OCI-LY7 (cell line): ENCODE results near the gene TBC1D24. TPM values are rescaled to one million over a fixed set of nuclear protein-coding genes. Genes with fewer than 3 reads are reported as not detected.

ENCODE experiments used
- BruUV-seq: library from RNA; stranded (reverse); fragments of 400-500 nt; replicated peaks from 2 replicates; lab custom pipeline; 2021; lab: Mats Ljungman, UMichigan
- CTCF ChIA-PET: fragments of 300-600 bp; sonication (Branson Sonifier 250); formaldehyde crosslinking; loops from one replicate; lab custom pipeline; 2022; ENCODE audit warnings: antibody characterized with exemption; ENCODE audit not compliant: unreplicated experiment; lab: Charles Lee
- POLR2A ChIA-PET: fragments of 300-600 bp; sonication (Branson Sonifier 250); formaldehyde crosslinking; loops from one replicate; lab custom pipeline; 2022; ENCODE audit warnings: antibody characterized with exemption; lab: Charles Lee
- DNase-seq: peaks from one replicate; pipeline ENCODE4 v3.0.0-alpha.2; 2015; ENCODE audit warnings: low spot score
- H2AFZ ChIP-seq: fragments of 200-600 bp; sonication (generic), shearing (Covaris generic); 2 replicates; pipeline ENCODE4 v1.6.1; 2014; ENCODE audit warnings: mild to moderate bottlenecking, antibody characterized with exemption, low read length, moderate library complexity
- H3K27ac ChIP-seq: fragments of 200-600 bp; sonication (generic); 2 replicates; pipeline ENCODE4 v1.5.1; 2014; ENCODE audit warnings: mixed run types, low read depth, mild to moderate bottlenecking, moderate library complexity, low read length, inconsistent platforms; ENCODE audit not compliant: poor library complexity, severe bottlenecking
- H3K36me3 ChIP-seq: fragments of 200-600 bp; sonication (generic); 2 replicates; pipeline ENCODE4 v1.6.1; 2014; ENCODE audit warnings: mild to moderate bottlenecking, antibody characterized with exemption, low read length, moderate library complexity, mixed read lengths; ENCODE audit not compliant: insufficient read depth
- H3K4me1 ChIP-seq: fragments of 200-600 bp; sonication (generic); 2 replicates; pipeline ENCODE4 v1.5.1; 2014; ENCODE audit warnings: mild to moderate bottlenecking, low read length; ENCODE audit not compliant: insufficient read depth, poor library complexity, severe bottlenecking
- H3K4me2 ChIP-seq: fragments of 200-600 bp; sonication (generic); 2 replicates; pipeline ENCODE4 v1.6.1; 2014; ENCODE audit warnings: mild to moderate bottlenecking, low read length
- H3K4me3 ChIP-seq: fragments of 200-600 bp; sonication (generic); 2 replicates; pipeline ENCODE4 v1.5.1; 2014; ENCODE audit warnings: mild to moderate bottlenecking, low read depth, low read length; ENCODE audit not compliant: poor library complexity, severe bottlenecking
- H3K79me2 ChIP-seq: fragments of 200-600 bp; sonication (generic); 2 replicates; pipeline ENCODE4 v1.6.1; 2016; ENCODE audit warnings: low read depth, mild to moderate bottlenecking, low read length, moderate library complexity, mixed read lengths; ENCODE audit not compliant: insufficient read depth
- H3K9me2 ChIP-seq: fragments of 200-600 bp; sonication (generic); 2 replicates; pipeline ENCODE4 v1.6.1; 2016; ENCODE audit warnings: mild to moderate bottlenecking, low read length, mixed read lengths; ENCODE audit not compliant: insufficient read depth
- H3K9me3 ChIP-seq: fragments of 200-600 bp; sonication (generic); 2 replicates; pipeline ENCODE4 v1.6.1; 2014; ENCODE audit warnings: mild to moderate bottlenecking, mixed run types, low read length, mixed read lengths
- H4K20me1 ChIP-seq: fragments of 200-600 bp; sonication (generic); 2 replicates; pipeline ENCODE4 v1.6.1; 2014; ENCODE audit warnings: mild to moderate bottlenecking, antibody characterized with exemption, low read length, moderate library complexity, mixed read lengths; ENCODE audit not compliant: insufficient read depth
- EZH2phosphoT487 ChIP-seq: fragments of 200-600 bp; sonication (generic); IDR thresholded peaks from 2 replicates; pipeline ENCODE4 v1.6.1; 2018; ENCODE audit warnings: low read depth, borderline replicate concordance, mild to moderate bottlenecking, mixed run types, antibody characterized with exemption, low read length, moderate library complexity, mixed read lengths
- intact Hi-C: fragments of 100-400 bp; cut with micrococcal nuclease; formaldehyde crosslinking; loops from one replicate; pipeline ENCODE4 v1.10.0; 2022; ENCODE audit not compliant: unreplicated experiment
- total RNA-seq, 2 experiments: library from RNA; depleted of rRNA in 1 of 2; stranded (reverse); fragments of >200 nt in 1 of 2; shearing (Covaris generic) in 1 of 2; gene quantifications; 2 replicates each; pipeline ENCODE4 v1.2.3, GENCODE V29; 2014 to 2022
- TF ChIP-seq, protein P1 (sequence below): fragments of 200-600 bp; sonication (generic); conservative IDR thresholded peaks from 2 replicates; pipeline ENCODE4 v1.5.1; 2014; ENCODE audit warnings: mild to moderate bottlenecking, antibody characterized with exemption, low read length, moderate library complexity, mixed read lengths

The TBC1D24 gene
- total RNA-seq, 2 experiments from 2014 or later: 23.4 to 34.7 TPM

DNA sequence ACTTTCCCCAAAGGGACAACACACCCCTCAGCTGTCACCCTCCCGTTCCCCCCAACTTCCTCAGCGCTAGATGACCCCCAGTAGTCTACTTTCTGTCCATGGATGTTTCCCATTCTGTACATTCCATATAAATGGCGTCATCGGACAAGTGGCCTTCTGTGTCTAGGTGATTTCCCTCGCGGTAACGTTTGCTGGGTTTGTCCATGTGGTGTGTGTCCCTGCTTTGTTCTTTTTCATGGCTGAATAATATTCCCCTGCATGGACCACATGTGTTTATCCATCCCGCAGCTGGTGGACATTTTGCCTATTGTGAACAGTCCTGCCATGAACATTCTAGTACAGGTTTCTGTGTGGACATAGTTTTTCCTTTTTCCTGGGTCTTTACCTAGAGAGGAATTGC lies 22.3 kb upstream of the TBC1D24 start:
- H2AFZ ChIP-seq: no peak overlapping the region
- CTCF ChIA-PET: no interaction called here
- H3K36me3 ChIP-seq: peaks cover 94% of the 10 kb centered on the region
- no peaks in the 10 kb centered on the region for H3K79me2 ChIP-seq
- intact Hi-C loops: no loop called here
- no peak overlapping the region for H3K27ac ChIP-seq
- TF ChIP-seq EZH2phosphoT487: no peak
- TF ChIP-seq, protein P1, sequence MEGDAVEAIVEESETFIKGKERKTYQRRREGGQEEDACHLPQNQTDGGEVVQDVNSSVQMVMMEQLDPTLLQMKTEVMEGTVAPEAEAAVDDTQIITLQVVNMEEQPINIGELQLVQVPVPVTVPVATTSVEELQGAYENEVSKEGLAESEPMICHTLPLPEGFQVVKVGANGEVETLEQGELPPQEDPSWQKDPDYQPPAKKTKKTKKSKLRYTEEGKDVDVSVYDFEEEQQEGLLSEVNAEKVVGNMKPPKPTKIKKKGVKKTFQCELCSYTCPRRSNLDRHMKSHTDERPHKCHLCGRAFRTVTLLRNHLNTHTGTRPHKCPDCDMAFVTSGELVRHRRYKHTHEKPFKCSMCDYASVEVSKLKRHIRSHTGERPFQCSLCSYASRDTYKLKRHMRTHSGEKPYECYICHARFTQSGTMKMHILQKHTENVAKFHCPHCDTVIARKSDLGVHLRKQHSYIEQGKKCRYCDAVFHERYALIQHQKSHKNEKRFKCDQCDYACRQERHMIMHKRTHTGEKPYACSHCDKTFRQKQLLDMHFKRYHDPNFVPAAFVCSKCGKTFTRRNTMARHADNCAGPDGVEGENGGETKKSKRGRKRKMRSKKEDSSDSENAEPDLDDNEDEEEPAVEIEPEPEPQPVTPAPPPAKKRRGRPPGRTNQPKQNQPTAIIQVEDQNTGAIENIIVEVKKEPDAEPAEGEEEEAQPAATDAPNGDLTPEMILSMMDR: no peak
- peaks cover 3% of the 10 kb centered on the region for H3K4me1 ChIP-seq
- H3K9me3 ChIP-seq: no peaks in the 10 kb centered on the region
- BruUV-seq: no TSS peak
- no peak for DNase-seq
- POLR2A ChIA-PET: no interaction called here
- H3K4me3 ChIP-seq: no peak overlapping the region
- H4K20me1 ChIP-seq: no peaks in the 10 kb centered on the region; the same call in 1 of the 2 replicates
- H3K4me2 ChIP-seq: no peak overlapping the region
- H3K9me2 ChIP-seq: no peaks in the 10 kb centered on the region

DNA sequence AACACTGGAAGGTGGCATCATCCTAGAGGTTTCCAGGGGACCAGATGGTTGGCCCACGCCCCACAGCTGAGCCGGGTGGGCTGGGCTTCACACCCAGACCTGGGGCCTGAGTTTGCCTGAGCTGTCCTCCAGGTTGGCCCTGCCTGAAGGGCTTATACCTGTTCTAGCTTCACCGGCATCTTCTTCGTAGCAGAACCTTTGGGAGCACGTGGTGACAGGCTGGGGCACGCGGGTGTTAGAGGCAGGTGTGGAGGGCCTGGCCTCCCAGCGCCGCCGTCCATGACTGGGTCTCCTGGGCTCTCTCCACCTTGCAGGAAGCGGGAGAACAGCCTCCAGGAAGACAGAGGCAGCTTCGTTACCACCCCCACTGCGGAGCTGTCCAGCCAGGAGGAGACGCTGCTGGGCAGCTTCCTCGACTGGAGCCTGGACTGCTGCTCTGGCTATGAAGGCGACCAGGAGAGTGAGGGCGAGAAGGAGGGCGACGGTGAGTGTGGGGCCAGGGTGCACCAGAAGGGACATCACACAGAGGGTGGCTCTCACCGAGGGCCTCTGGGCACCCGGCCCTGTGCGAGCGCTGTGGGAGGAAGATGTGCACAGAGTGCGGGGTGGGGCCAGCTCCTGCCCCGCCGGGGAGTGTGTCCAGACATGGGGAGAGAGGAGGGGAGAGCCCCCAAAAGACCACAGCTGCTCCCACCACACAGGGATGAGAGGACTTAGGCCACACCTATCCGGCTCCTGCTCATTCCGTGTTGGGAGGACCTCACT lies 19.7 kb upstream of the TBC1D24 start:
- H2AFZ ChIP-seq: no peak overlapping the region
- H3K36me3 ChIP-seq: peaks cover 85% of the 10 kb centered on the region
- DNase-seq: no peak
- H3K9me3 ChIP-seq: no peaks in the 10 kb centered on the region
- POLR2A ChIA-PET: no interaction called here
- no TSS peak for BruUV-seq
- peaks cover 1% of the 10 kb centered on the region; the same call in 1 of the 2 replicates for H3K79me2 ChIP-seq
- no peak overlapping the region for H3K4me2 ChIP-seq
- intact Hi-C loops: no loop called here
- no peak overlapping the region for H3K4me3 ChIP-seq
- H3K4me1 ChIP-seq: peaks cover 20% of the 10 kb centered on the region
- H3K9me2 ChIP-seq: no peaks in the 10 kb centered on the region
- CTCF ChIA-PET: no interaction called here
- no peaks in the 10 kb centered on the region for H4K20me1 ChIP-seq
- TF ChIP-seq, protein P1: no peak
- no peak for TF ChIP-seq EZH2phosphoT487
- H3K27ac ChIP-seq: no peak overlapping the region

DNA sequence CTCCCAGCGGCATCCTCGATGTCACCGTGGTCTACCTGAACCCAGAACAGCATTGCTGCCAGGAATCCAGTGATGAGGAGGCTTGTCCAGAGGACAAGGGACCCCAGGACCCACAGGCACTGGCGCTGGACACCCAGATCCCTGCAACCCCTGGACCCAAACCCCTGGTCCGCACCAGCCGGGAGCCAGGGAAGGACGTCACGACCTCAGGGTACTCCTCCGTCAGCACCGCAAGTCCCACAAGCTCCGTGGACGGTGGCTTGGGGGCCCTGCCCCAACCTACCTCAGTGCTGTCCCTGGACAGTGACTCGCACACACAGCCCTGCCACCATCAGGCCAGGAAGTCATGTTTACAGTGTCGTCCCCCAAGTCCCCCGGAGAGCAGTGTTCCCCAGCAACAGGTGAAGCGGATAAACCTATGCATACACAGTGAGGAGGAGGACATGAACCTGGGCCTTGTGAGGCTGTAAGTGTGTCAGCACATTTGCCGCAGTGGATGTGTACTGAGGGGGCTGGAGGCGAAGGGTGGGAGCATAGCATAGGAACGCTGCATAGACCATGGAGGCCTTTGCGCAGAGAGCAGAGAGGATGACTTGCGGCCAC lies 18.3 kb upstream of the TBC1D24 start:
- no TSS peak for BruUV-seq
- no peak overlapping the region for H3K4me2 ChIP-seq
- H3K27ac ChIP-seq: no peak overlapping the region
- H3K4me1 ChIP-seq: peaks cover 31% of the 10 kb centered on the region
- H3K9me3 ChIP-seq: no peaks in the 10 kb centered on the region
- peaks cover 82% of the 10 kb centered on the region for H3K36me3 ChIP-seq
- no peak overlapping the region for H3K4me3 ChIP-seq
- ChIA-PET POLR2A (no interaction called here), CTCF (interaction anchor here (1.1 kb wide), 1 partner anchor 17 kb away, joined by 3 read pairs; no protein-coding TSS in a partner anchor)
- no peaks in the 10 kb centered on the region for H4K20me1 ChIP-seq
- H2AFZ ChIP-seq: no peak overlapping the region
- H3K79me2 ChIP-seq: peaks cover 15% of the 10 kb centered on the region; the same call in 1 of the 2 replicates
- no peak for DNase-seq
- intact Hi-C loops: no loop called here
- TF ChIP-seq, protein P1: no peak
- TF ChIP-seq EZH2phosphoT487: no peak
- H3K9me2 ChIP-seq: no peaks in the 10 kb centered on the region
